ENCODE data around the gene IL1R1.

DNA sequence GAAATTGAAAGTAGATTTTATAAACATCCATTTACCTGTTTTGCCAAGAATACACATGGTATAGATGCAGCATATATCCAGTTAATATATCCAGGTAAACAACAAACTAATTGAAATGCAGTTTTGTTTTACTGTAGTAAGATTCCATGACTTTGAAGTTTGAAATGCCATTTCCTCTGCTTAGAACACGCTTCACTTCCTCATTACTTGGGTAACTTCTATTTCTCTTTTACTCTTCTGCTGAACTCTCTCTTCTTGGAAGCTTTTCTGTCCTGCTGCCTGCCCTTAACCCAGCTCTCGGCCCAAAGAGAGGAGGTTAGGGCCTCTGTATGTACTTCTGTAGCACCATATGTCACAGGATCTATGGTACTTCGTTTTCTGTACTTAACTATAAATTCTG, 30.2 kb downstream of the IL1R1 start:
- TF ChIP-seq CTCF (IDR thresholded peaks at IDR 0.05) (no peak), POLR2A (IDR thresholded peaks at IDR 0.05) (no peak)
